HG03565 (cell line): Measurements from ENCODE around the gene ARHGEF28.

Experiments
- ATAC-seq: cut with Tn5 transposase; IDR thresholded peaks from one replicate; pipeline ENCODE4 v1.9.1; 2021; ENCODE audit warnings: mild to moderate bottlenecking, moderate library complexity; ENCODE audit not compliant: unreplicated experiment

The ARHGEF28 gene

DNA sequence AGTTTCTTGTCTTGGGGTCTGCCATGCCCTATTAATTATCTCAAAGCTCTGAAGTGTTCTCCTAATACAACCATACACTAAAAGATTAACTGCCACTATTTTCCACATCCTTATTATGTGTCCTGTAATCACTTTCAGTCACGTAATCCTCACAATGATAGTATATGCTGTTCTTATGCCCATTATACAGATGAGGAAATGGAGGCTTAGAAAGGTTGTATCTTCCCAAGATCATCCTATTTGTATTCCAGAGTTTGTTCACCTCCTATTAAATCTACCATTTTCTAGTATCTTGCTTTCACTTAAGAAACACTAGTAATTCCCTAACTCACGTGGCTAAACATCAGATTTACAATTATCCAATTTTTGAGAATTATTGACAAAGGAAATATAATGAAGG is 2.9 kb upstream of the ARHGEF28 start:
- no peak for ATAC-seq

DNA sequence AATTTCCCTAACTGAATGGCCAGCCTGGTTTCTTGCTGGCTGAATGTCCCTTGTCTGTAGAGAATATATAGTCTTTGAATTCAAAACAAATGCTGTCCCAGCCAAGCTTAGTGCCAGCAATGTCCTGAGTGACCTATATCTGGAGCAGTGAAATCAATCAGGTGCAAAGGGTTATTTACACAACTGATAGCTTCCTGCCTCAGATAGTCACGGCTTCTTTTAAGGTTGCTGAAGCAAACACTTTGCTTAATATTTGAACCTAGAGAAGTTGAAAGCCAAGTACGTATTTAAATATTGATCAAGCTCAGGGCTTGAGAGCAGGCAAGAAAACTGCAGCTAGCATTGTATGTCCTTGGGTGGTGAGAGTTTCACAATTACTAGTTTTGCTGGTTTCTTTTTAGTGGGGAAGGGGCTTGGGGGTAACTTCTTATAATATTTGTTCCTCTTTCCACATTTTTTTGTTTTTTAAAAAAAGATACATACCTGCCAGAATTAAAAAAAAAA is 2.0 kb upstream of the ARHGEF28 start:
- ATAC-seq: no peak

DNA sequence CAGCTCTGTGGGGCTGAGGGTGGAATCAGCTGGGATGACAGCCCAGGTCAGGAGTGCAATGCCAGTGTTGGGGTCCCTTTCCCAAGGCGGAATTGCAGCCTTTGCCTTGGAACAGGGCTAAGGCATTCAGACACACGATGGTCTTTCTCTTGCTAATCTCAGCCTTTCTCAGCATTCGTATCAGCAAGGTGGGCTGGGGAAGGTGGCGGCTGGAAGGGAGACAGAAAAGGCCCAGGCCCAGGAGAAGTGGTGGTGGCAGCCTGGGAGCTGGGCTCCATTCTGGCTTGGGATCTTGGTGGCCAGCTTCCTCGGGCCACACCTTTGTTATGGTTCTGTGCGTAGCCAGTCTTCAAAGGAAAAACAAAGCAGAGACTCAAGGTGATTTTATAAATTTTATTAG is 1.1 kb upstream of the ARHGEF28 start:
- ATAC-seq: no peak

DNA sequence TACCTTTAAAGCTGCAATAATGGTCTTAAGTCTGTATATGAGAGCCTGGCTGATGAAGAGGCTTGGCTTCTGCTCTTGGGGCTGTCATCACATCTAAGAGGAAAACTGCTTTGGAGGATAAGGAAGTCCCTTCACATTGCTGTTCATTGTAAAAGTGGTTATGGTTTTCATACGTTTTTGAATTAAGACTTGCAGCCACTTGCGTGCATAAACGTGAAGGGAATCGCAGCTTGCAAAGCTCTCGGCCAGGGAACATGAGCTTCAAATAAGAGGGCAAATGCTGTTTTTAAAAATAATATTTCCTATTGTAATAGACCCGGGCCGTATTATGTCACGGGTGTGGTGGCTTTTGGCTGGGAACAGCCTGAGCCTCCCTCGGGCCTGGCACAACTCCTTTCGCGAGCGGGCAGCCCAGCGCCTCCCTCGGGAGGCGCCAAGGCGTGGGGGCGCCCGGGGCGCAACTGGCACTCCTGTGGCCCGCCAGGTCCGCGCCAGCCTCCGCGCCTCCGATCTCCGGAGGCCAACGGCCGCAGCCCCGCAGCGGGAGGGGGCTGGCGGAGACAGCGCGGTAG is 538 bp upstream of the ARHGEF28 start:
- no peak for ATAC-seq

DNA sequence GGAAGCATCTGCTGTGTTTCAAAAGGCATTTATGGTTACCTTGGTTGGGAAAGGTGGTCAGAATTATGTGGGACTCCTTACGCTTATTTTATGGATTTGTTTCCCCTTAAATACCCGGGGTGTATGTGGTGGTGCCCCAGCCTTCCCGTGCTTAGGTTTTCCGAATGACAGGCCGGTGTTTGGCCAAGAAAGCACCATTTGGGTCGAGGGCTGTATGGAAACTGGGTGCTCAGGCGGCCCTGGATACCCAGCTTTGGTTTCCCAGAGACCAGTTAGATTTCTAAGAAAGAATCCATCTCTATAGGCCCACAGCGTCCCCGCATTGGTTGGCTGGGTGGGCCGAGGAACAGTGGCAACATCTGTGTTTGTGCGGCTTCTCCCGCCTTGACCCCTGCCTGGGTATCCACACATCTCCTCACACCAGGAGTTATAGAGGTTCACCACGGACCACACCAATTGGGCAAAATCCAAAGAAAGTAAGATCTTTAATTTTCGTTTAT is 868 bp downstream of the ARHGEF28 start:
- no peak for ATAC-seq

DNA sequence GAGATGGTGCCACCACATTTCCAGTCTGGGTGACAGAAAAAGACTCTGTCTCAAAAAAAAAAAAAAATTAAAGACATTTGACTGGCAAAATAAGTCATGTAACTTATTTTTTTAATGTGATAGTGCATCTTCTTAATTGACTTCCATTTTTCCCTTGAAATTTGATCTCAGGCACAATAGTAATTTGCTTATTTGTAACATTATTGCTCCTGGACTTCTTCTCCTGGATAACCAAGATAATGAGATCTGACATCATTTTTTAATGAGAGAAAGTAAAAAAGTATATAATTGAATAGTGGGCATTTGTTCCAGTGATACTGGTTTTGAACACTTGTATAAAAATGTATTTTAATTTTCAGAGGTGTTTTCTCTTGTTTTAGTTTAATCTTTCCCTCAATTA is 3.5 kb downstream of the ARHGEF28 start:
- no peak for ATAC-seq

DNA sequence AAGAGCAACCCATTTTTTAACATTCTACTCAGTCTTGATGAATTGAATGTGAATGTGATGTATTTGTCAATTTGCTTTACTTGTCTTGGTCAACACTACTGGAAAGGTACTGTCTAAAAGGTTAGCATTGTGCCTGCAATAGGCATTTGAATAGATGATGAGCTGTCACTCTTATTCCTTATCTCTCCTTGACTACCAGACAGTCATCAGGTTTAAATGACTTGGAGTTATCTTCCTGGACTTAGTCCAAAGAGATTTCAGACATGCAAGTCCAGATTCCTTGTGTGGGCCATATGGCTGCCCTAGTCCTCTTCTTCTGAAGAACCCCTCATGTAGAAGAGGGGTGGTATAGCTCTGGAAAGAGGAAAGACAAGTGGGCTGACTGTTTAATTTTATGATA is 4.8 kb downstream of the ARHGEF28 start:
- no peak for ATAC-seq

DNA sequence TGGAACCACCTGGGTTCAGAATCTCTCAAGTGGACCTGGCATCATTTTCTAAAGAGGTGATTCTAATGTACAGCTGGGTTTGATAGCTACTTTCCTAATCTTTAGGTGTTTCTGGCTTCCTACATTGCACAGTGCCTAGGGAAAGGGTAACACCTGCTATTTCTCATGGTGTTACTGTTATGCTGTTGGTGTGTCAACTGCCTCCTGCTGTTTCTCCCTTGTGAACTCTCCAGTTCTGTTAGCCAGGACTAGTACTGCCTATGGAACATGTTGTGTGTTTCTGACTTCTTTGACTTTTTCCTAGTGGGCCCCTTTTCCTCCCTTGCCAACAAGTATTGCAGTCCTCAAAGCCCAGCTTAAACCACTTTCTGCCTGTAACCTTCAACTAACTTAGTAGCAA is 5.5 kb downstream of the ARHGEF28 start:
- ATAC-seq: no peak

DNA sequence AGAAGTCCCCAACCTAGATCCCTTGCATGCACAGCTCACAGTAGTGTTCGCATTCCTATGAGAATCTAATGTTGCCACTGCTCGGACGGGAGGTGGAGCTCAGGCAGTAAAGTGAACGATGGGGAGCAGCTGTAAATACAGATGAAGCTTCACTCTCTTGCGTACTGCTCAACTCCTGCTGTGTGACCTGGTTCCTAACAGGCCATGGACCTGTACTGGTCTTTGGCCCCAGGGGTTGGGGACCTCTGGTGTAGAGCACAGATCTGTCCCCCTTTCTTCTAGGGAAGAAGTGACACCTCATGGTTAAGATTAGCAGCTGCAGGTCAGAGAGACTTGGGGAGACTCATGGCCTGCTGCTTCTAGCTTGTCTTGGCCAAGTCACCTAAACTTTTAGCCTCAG is 7.1 kb downstream of the ARHGEF28 start:
- ATAC-seq: no peak

DNA sequence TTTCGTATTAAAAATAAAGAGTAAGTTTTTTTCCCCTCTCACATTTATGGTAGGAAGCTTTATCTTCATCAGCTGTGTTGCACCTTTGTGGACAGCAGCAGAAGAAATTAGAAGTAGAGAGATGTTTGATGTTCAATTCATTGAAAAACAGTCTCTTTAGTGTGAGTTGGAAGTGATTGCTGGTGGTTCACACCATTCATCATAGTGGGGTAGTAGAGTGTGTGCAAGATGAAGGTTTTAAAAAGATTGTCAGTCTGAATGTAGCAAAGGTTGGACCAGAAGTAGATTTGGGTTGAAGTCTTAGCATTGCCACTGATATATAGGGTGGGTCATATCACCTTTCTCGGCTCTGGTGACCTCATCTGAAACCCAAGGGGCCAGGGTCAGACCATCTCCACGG is 10.4 kb downstream of the ARHGEF28 start:
- no peak for ATAC-seq

DNA sequence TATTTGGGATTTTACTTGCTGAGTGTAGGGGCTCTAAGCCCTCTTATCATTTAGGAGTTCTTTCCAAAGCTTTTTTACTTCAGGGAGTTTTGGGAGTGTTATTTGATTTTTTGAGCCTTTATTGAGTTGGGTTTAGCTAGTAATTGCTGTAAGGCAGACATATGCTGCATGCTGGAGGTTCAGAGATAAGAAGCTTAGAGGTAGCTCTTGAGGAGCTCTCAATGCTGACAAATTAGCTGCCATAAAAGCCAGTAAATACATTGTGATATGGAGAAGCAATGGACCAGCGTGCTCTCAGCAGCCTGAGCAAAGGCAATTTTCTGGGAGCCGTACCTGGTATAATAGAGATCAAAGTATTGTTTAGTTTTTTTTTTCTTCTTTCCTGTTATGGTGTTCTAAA is 11.6 kb downstream of the ARHGEF28 start:
- no peak for ATAC-seq

DNA sequence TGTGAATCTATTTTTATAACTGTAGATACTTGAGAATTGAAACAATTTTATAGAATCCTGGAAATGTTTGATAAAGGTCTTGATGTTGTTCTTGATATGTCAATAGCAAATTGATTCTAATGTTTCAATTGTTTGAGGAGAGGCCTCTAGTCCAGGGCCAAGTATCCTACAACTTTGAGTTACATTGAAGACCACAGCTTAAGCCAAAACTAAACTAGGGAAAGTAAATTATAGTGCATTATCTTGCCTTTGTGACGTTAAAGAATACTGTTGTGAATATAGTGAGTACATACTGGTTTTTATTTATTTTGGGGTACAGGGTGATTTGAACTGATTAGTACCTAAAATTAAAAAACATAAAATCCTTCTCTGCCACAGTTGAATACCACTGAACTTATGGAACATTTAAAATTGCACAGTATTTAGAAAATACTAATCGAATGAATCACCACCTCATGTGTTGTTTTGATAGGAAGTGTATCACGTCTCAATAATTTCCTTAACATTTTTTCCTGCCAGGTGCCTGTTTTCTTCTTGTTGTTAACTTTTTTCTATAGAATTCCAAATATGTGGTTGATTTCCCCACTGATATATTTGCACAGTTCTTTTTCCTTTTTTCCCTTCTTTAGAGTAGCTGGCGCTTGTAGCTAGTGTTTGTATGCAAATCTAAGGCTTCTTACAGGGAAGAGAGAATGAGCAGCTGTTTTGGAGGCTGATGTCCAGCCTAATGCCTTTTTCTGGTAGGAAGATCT is 12.5 kb downstream of the ARHGEF28 start:
- no peak for ATAC-seq

DNA sequence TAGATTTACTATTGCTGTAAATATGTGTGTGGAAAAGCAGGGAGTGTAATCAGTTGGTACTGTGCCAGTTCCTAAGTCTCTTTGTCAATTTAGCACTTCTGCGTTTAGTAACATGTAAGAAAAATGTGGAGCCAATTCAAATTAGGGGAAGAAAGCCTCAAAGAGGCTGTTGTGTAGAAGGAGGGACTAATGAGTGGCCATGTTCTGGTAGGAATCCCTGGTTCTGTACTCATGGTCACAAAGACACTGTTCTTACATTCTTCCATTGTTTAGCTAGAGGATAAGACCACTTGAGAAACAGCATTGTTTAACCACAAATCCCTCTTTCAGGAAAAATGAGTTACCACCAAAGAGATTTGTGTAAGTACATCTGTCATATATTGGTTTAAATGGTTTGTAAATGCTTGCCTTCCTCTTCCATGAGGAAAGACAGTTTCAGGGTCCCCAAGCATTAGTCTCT is 14.9 kb downstream of the ARHGEF28 start:
- ATAC-seq: no peak

DNA sequence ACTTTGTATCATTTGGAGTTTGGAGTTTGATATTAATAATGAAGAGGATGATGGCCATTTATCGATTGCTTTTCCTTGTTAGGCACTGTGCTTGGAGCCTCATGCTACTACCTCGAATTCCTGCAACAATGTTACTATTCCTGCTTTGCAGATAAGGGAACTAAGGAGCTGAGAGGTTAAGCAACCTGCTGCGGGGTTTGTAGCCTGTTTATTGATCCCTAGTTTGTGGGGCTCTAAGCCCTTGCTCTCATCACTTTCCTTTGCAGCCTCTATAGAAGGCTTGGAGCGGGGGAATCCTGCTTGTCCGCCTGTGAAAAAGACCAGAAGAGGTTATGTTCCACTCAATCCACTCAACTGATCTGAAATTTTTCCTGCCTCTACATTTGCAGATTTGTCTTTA is 15.8 kb downstream of the ARHGEF28 start:
- no peak for ATAC-seq

DNA sequence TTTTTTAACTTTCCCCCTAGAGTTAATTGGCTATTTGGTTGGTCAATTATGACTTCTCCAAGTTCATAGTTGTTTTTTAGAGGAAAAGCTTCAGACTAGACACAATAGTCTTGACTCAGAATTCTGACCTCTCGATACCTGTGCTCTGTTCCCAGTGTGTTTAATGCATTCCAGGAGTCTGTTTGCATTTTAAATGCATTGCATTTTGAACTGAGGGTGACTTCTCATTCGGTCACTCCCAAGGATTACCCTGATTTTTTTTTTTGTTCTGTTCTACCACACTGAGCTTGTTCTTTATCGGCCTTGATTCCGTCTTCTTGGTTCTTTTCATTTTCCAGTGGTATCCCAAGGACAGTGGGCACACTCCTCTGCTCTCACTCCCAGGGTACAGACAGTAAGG is 16.3 kb downstream of the ARHGEF28 start:
- no peak for ATAC-seq

DNA sequence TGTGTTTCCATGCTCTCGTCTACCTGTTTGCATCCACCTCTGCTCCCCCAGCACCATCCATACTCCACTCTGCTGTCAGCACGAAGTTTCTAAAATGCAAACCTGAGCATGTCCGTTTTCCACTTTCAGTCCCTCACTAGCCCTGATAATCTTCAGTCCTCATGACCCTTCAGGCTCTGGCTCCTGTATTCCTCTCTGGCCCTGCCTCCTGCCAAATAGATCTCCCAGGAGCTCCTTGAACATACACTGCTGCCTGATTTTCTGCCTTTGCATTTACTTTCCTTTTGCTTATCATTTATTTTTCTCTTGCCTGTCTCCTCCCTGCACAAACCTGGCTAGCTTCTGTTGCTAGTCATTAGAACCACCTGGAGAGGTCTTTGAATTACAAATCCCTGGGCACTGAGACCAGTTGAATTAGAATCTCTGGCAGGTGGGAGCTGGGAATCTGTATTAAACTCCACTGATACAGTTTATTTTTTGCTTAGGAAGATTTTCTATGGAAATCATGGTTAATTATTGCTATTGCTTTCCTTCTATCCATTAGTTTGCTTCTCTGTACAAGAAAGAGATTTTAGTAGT is 18.5 kb downstream of the ARHGEF28 start:
- no peak for ATAC-seq

DNA sequence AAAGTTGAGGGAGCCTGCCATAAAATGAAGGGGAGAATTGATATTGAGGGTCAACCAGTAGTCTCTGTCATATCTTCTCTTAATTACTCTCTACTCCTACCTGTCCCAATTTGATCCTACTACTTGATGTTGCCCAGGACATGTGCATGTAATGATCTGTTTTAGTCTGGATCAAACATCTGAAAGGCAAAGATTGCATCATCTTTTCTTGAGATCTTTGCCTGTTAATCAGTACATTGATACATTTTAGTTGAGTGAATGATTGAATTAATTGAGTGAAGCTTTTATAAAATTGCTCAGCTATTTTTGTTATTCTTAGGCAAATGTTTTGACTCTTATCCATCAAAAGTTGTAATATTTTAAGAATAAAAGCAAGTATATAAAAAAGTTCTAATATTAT is 21.7 kb downstream of the ARHGEF28 start:
- no peak for ATAC-seq

DNA sequence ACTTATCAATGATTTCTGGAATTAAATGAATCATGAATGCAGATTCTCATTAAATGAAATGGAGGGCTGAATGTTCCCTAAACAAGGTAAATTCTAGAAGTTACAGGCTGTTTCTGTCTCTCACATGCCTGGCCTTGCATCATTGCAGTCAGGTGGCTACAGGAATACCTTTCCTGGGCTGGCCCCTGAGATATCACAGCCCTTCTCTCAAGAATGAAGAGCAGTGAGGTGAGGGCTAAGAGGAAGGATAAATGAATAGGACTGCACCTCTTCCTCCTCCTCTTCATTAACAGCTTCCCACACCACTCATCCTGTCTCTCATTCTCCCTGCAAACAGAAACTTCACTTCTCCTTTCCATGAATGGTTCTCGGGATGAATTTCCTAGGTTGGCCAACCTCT is 22.5 kb downstream of the ARHGEF28 start:
- ATAC-seq: no peak

DNA sequence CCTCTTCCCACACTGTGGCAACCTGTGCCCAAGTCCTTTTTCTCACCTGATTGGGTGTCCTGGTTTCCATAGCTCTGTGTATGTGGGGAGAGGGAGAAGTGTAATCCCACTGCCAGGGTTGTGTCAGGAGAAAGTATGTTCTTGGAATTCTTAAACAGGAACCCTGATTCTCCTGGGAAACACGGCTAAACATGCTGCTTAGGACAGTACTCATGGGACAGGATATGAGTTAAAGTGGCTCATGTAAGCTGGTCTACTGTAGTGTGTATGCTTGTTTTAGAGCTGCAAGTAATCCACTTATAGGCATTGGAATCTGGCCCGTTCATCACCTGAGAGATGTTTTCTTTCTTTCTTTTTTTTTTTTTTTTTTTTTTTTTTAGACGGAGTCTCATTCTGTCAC is 23.9 kb downstream of the ARHGEF28 start:
- no peak for ATAC-seq

DNA sequence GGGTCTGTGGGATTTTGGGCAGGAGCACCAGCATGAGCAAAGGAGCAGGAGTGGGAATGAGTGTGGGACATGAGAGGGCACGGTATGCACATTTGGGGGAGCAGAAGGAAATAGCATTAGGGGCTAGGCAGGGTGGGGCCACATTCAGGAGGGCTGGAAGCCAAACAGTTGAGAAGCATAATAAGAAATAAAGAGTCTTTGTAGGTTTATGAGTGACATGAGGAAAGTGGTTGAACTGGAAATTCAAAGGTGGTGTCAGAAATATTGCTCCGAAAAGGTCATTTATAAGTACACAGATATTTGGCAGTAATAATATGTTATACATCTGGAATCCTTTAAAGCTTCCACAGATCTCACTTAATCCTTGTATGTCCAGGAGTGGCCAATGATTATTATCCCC is 26.4 kb downstream of the ARHGEF28 start:
- ATAC-seq: no peak

DNA sequence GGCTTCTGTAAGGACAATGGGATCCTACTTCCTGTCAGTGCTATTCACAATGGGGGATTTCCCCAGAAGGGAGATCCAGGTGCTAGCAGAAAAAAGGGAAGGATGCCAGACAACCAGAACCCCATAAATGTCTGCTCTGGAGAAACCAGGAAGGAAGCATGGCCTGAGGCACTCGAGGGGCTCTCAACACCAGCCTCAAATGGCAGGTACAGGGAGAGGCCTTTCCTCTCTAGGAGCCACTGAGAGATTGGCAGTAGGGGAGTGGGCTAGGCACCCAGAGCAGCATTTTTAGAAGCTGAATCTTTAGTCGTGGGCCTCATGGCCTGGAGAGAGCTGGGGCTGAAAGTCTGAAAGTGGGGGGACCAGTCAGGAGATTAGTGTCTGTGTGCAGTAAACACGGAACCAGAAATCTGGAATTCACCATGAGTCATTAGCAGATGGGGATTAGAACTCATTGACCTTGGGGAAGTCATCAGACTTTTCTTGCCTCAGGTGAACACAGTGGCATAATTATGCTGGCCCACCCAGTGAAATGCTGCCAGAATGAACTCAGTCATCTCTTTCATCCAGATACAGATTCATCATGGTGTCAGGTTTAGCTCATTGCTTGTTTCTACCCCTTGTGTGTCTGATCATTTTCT is 28.3 kb downstream of the ARHGEF28 start:
- no peak for ATAC-seq
